HCT116 (cell line): ENCODE data around the gene TNIK. TPM values are rescaled to one million over a fixed set of nuclear protein-coding genes. Genes with fewer than 3 reads are reported as not detected.

Experiments
- ATAC-seq: fragments of 200-7000 bp; cut with Tn5 transposase; 2 replicates; pipeline ENCODE4 v1.9.1; 2020; ENCODE audit warnings: mild to moderate bottlenecking, moderate library complexity
- BruUV-seq: library from RNA; stranded (reverse); fragments of 400-500 nt; replicated peaks from 2 replicates; lab custom pipeline; 2021; lab: Mats Ljungman, UMichigan
- CTCF ChIA-PET: fragments of 300-600 bp; sonication (Branson Sonifier 250); formaldehyde crosslinking; loops from one replicate; lab custom pipeline; 2021; ENCODE audit warnings: antibody characterized with exemption; lab: Charles Lee
- POLR2A ChIA-PET: fragments of 300-600, 350-600 bp; sonication (Branson Sonifier 250); formaldehyde crosslinking; loops from one replicate; lab custom pipeline; 2021; ENCODE audit warnings: antibody characterized with exemption; lab: Charles Lee
- RAD21 ChIA-PET, 2 experiments: fragments of 300-600 bp; sonication (Branson Sonifier 250); formaldehyde crosslinking; loops; one replicate each; lab custom pipeline; 2023; ENCODE audit warnings: low total read pairs in 2 of 2; ENCODE audit not compliant: uncharacterized antibody in 2 of 2, unreplicated experiment in 2 of 2, low non-redundant PET in 1 of 2; lab: Charles Lee
- DNase-seq: peaks from one replicate; pipeline ENCODE4 v3.0.0-alpha.2; 2010; ENCODE audit warnings: low read depth, low spot score
- H2AFZ ChIP-seq: fragments of 200-600 bp; shearing (Covaris generic), sonication (generic); 2 replicates; pipeline ENCODE4 v1.6.1; 2017; ENCODE audit warnings: low read depth, mixed run types, mixed read lengths, antibody characterized with exemption, low read length; ENCODE audit not compliant: poor library complexity, severe bottlenecking
- H3K27ac ChIP-seq: 2 replicates; pipeline ENCODE4 v1.5.1; 2012; ENCODE audit warnings: low read depth, low read length
- H3K27me3 ChIP-seq: fragments of 200-600 bp; sonication (generic); 2 replicates; pipeline ENCODE4 v1.6.1; 2016; ENCODE audit warnings: mixed run types, low read length, mixed read lengths; ENCODE audit not compliant: insufficient read depth
- H3K36me3 ChIP-seq, 2 experiments: fragments of 200-500 bp in 1 of 2; fragments of 200-600 bp in 1 of 2; sonication (Bioruptor generic) in 1 of 2; sonication (generic) in 1 of 2; 2 replicates each; pipeline versions ENCODE4 v1.5.1 to v1.6.1; 2014 to 2016; ENCODE audit warnings: low read length in 2 of 2, inconsistent platforms in 1 of 2, mixed read lengths in 1 of 2, mixed run types in 1 of 2; ENCODE audit not compliant: insufficient read depth in 2 of 2, control insufficient read depth in 1 of 2
- H3K4me1 ChIP-seq, 2 experiments: fragments of 200-600 bp in 1 of 2; sonication (generic) in 1 of 2; 2 replicates each; pipeline versions ENCODE4 v1.5.1 to v1.6.1; 2012 to 2017; ENCODE audit warnings: low read length in 2 of 2, inconsistent platforms in 1 of 2, mild to moderate bottlenecking in 1 of 2, mixed read lengths in 1 of 2, mixed run types in 1 of 2, moderate library complexity in 1 of 2; ENCODE audit not compliant: insufficient read depth in 2 of 2, control insufficient read depth in 1 of 2
- H3K4me2 ChIP-seq: fragments of 200-600 bp; sonication (generic); 2 replicates; pipeline ENCODE4 v1.6.1; 2017; ENCODE audit warnings: mixed run types, low read length, mixed read lengths
- H3K4me3 ChIP-seq, 2 experiments: fragments of 200-600 bp in 1 of 2; sonication (generic) in 1 of 2; replicated peaks in 1 of 2; 2 replicates each; pipeline ENCODE4 v1.5.1; 2011 to 2016; ENCODE audit warnings: low read length in 2 of 2, control low read depth in 1 of 2, low read depth in 1 of 2, mild to moderate bottlenecking in 1 of 2, mixed read lengths in 1 of 2, mixed run types in 1 of 2
- H3K79me2 ChIP-seq: fragments of 200-600 bp; sonication (generic); 2 replicates; pipeline ENCODE4 v1.6.1; 2017; ENCODE audit warnings: mild to moderate bottlenecking, mixed run types, low read length, moderate library complexity, mixed read lengths; ENCODE audit not compliant: insufficient read depth
- H3K9ac ChIP-seq: fragments of 200-600 bp; sonication (generic); 2 replicates; pipeline ENCODE4 v1.6.1; 2016; ENCODE audit warnings: low read length, mixed read lengths
- H3K9me2 ChIP-seq: fragments of 200-600 bp; sonication (generic), shearing (Covaris generic); 2 replicates; pipeline ENCODE4 v1.6.1; 2017; ENCODE audit warnings: mixed run types, mild to moderate bottlenecking, moderate library complexity; ENCODE audit not compliant: insufficient read depth
- H3K9me3 ChIP-seq, 2 experiments: fragments of 200-500 bp in 1 of 2; fragments of 200-600 bp in 1 of 2; sonication (Bioruptor generic) in 1 of 2; sonication (generic) in 1 of 2; 2 replicates each; pipeline ENCODE4 v1.6.1; 2014 to 2017; ENCODE audit warnings: low read length in 2 of 2, mixed read lengths in 2 of 2, inconsistent platforms in 1 of 2, low read depth in 1 of 2, mild to moderate bottlenecking in 1 of 2, mixed run types in 1 of 2, moderate library complexity in 1 of 2; ENCODE audit not compliant: control insufficient read depth in 1 of 2, insufficient read depth in 1 of 2
- H4K20me1 ChIP-seq: fragments of 200-600 bp; sonication (generic), shearing (Covaris generic); 2 replicates; pipeline ENCODE4 v1.6.1; 2017; ENCODE audit warnings: mixed run types, mild to moderate bottlenecking, moderate library complexity; ENCODE audit not compliant: insufficient read depth
- CBX3 ChIP-seq: IDR thresholded peaks from 2 replicates; pipeline ENCODE4 v1.6.1; 2012; ENCODE audit warnings: low read depth
- EGR1 ChIP-seq: IDR thresholded peaks from 2 replicates; pipeline ENCODE4 v1.6.1; 2012; ENCODE audit warnings: low read depth
- ELF1 ChIP-seq: IDR thresholded peaks from 2 replicates; pipeline ENCODE4 v1.6.1; 2012; ENCODE audit warnings: low read depth, borderline replicate concordance
- EZH2 ChIP-seq: fragments of 200-600 bp; sonication (generic); IDR thresholded peaks from 2 replicates; pipeline ENCODE4 v1.6.1; 2017; ENCODE audit warnings: antibody characterized with exemption, mixed run types
- EZH2phosphoT487 ChIP-seq: fragments of 200-600 bp; IDR thresholded peaks from 2 replicates; pipeline ENCODE4 v1.6.1; 2018; ENCODE audit warnings: antibody characterized with exemption, borderline replicate concordance
- FOSL1 ChIP-seq: IDR thresholded peaks from 2 replicates; pipeline ENCODE4 v1.6.1; 2012; ENCODE audit warnings: low read depth
- JUND ChIP-seq: IDR thresholded peaks from 2 replicates; pipeline ENCODE4 v1.6.1; 2012
- POLR2AphosphoS5 ChIP-seq: IDR thresholded peaks from 2 replicates; pipeline ENCODE4 v1.6.1; 2011; ENCODE audit warnings: mild to moderate bottlenecking, low read depth, low read length, moderate library complexity
- RAD21 ChIP-seq: IDR thresholded peaks from 2 replicates; pipeline ENCODE4 v1.6.1; 2012; ENCODE audit warnings: low read depth, mild to moderate bottlenecking
- SIN3A ChIP-seq: IDR thresholded peaks from 2 replicates; pipeline ENCODE4 v1.6.1; 2012; ENCODE audit warnings: low read depth
- ZFX ChIP-seq: fragments of 450-650 bp; IDR thresholded peaks from 2 replicates; pipeline ENCODE4 v1.6.1; 2017
- ZNF274 ChIP-seq: fragments of 200-500 bp; sonication (Bioruptor generic); IDR thresholded peaks from 2 replicates; pipeline ENCODE4 v1.6.1; 2014; ENCODE audit warnings: mild to moderate bottlenecking, low read depth, low read length, inconsistent platforms
- intact Hi-C: fragments of 100-400 bp; cut with micrococcal nuclease; formaldehyde crosslinking; loops from 2 replicates; pipeline ENCODE4 v1.10.0; 2022
- total RNA-seq: library from RNA; stranded (reverse); gene quantifications from one replicate; pipeline ENCODE4 v1.2.1, GENCODE V29; 2021; ENCODE audit not compliant: unreplicated experiment
- TF ChIP-seq, protein P1 (sequence below): IDR thresholded peaks from 2 replicates; pipeline ENCODE4 v1.6.1; 2011; ENCODE audit warnings: mild to moderate bottlenecking, low read length, moderate library complexity; ENCODE audit not compliant: insufficient replicate concordance; ENCODE audit errors: extremely low read depth
- TF ChIP-seq, protein P2 (sequence below): IDR thresholded peaks from 2 replicates; pipeline ENCODE4 v1.6.1; 2012
- TF ChIP-seq, protein P3 (sequence below): IDR thresholded peaks from 2 replicates; pipeline ENCODE4 v1.6.1; 2012; ENCODE audit warnings: low read depth

TNIK gene
- total RNA-seq, 1 experiment from 2014 or later: 24.1 TPM

DNA sequence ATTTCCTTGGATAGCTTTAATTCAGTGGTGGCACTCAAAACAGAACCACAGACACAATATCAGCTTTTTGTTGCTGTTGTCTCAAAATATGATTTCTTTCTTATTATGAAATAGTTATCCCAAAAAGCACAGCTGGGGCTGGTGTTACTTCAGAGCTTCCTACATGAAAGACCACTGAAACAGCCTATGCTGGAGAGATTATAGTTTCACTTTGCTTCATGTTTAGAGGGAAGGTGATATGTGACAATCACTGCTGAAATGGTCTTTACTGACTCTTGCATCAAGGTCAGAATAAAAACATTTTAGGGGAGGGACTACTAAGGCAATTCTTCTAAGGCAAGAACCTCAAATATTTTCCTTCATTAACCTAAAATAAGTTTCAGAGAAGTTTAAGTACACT, 190.7 kb downstream of the TNIK start (continued):
- TF ChIP-seq, protein P1, sequence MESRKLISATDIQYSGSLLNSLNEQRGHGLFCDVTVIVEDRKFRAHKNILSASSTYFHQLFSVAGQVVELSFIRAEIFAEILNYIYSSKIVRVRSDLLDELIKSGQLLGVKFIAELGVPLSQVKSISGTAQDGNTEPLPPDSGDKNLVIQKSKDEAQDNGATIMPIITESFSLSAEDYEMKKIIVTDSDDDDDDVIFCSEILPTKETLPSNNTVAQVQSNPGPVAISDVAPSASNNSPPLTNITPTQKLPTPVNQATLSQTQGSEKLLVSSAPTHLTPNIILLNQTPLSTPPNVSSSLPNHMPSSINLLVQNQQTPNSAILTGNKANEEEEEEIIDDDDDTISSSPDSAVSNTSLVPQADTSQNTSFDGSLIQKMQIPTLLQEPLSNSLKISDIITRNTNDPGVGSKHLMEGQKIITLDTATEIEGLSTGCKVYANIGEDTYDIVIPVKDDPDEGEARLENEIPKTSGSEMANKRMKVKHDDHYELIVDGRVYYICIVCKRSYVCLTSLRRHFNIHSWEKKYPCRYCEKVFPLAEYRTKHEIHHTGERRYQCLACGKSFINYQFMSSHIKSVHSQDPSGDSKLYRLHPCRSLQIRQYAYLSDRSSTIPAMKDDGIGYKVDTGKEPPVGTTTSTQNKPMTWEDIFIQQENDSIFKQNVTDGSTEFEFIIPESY: no peak
- no peak for TF ChIP-seq ELF1
- TF ChIP-seq RAD21: no peak
- no peak for TF ChIP-seq EGR1

DNA sequence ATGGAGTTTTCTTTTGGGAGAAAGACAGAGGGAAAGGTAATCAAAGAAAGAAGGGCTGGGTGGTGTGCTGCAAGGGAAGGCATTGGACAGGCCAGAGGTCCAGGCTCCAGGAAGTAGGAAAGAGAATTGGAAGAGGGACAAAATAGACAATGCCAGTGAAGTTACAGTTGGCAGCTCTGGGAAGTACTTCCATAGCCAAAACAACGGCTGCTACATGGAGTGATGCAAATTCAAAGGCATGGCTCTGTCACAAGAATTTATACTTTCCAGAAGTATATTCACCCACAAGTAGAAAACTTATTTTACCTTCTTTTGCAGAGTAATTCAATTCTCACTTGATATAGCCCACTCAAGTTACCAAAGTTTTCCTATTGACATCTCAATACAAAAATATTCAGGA, 191.5 kb downstream of the TNIK start:
- intact Hi-C loops: no loop called here
- TF ChIP-seq RAD21: no peak
- TF ChIP-seq EZH2phosphoT487: no peak
- TF ChIP-seq, protein P2, sequence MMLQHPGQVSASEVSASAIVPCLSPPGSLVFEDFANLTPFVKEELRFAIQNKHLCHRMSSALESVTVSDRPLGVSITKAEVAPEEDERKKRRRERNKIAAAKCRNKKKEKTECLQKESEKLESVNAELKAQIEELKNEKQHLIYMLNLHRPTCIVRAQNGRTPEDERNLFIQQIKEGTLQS: no peak
- TF ChIP-seq EZH2: no peak
- no peak for TF ChIP-seq ZFX
- no peak for TF ChIP-seq EGR1
- TF ChIP-seq JUND: no peak
- TF ChIP-seq, protein P1: no peak
- no peak for TF ChIP-seq SIN3A
- TF ChIP-seq POLR2AphosphoS5: no peak
- no peak for TF ChIP-seq ZNF274
- no peak for TF ChIP-seq FOSL1
- TF ChIP-seq, protein P3, sequence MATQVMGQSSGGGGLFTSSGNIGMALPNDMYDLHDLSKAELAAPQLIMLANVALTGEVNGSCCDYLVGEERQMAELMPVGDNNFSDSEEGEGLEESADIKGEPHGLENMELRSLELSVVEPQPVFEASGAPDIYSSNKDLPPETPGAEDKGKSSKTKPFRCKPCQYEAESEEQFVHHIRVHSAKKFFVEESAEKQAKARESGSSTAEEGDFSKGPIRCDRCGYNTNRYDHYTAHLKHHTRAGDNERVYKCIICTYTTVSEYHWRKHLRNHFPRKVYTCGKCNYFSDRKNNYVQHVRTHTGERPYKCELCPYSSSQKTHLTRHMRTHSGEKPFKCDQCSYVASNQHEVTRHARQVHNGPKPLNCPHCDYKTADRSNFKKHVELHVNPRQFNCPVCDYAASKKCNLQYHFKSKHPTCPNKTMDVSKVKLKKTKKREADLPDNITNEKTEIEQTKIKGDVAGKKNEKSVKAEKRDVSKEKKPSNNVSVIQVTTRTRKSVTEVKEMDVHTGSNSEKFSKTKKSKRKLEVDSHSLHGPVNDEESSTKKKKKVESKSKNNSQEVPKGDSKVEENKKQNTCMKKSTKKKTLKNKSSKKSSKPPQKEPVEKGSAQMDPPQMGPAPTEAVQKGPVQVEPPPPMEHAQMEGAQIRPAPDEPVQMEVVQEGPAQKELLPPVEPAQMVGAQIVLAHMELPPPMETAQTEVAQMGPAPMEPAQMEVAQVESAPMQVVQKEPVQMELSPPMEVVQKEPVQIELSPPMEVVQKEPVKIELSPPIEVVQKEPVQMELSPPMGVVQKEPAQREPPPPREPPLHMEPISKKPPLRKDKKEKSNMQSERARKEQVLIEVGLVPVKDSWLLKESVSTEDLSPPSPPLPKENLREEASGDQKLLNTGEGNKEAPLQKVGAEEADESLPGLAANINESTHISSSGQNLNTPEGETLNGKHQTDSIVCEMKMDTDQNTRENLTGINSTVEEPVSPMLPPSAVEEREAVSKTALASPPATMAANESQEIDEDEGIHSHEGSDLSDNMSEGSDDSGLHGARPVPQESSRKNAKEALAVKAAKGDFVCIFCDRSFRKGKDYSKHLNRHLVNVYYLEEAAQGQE: no peak
- TF ChIP-seq CBX3: no peak

More for the DNA sequence above, 191.5 kb downstream of the TNIK start:
- no peak overlapping the region for H3K4me3 ChIP-seq
- no peak overlapping the region for H3K9ac ChIP-seq
- H3K9me2 ChIP-seq: no peaks in the 10 kb centered on the region
- ATAC-seq (no peak), DNase-seq (no peak)
- H3K27me3 ChIP-seq: no peaks in the 10 kb centered on the region
- no TSS peak for BruUV-seq
- H4K20me1 ChIP-seq: no peaks in the 10 kb centered on the region
- CTCF ChIA-PET: no interaction called here
- peaks cover 0 to 1% of the 10 kb centered on the region in 2 experiments; a peak in 1 of 4 replicates for H3K4me1 ChIP-seq
- H3K9me3 ChIP-seq: no peaks in the 10 kb centered on the region
- POLR2A ChIA-PET: no interaction called here
- RAD21 ChIA-PET: no interaction called here
- H2AFZ ChIP-seq: no peak overlapping the region
- no peak overlapping the region for H3K4me2 ChIP-seq
- H3K27ac ChIP-seq: no peak overlapping the region
- no peaks in the 10 kb centered on the region for H3K79me2 ChIP-seq
- no peaks in the 10 kb centered on the region for H3K36me3 ChIP-seq
